T-helper 17 cell (primary cell): ENCODE measurements around the gene CCSER2. TPM values are rescaled to one million over a fixed set of nuclear protein-coding genes. Genes with fewer than 3 reads are reported as not detected.

Experiments used
- ATAC-seq: fragments of 150-1000 bp; cut with Tn5 transposase; 2 replicates; pipeline ENCODE4 v1.10.0; 2021; ENCODE audit warnings: mild to moderate bottlenecking, moderate library complexity
- DNase-seq, 3 donors: peaks; one replicate each; pipeline versions ENCODE4 v3.0.0 to v3.0.0-alpha.2; 2020 to 2021
- H3K9me3 ChIP-seq: one replicate; pipeline ENCODE4 v1.7.0; 2013; ENCODE audit warnings: low read length, mild to moderate bottlenecking; ENCODE audit not compliant: control insufficient read depth, poor library complexity, severe bottlenecking
- H3K27ac Mint-ChIP-seq: one replicate; pipeline ENCODE4 v1.8.0; 2022; ENCODE audit warnings: mild to moderate bottlenecking, moderate library complexity, mixed read lengths
- H3K27me3 Mint-ChIP-seq: one replicate; pipeline ENCODE4 v1.8.0; 2022; ENCODE audit warnings: mixed read lengths
- H3K36me3 Mint-ChIP-seq: one replicate; pipeline ENCODE4 v1.8.0; 2022; ENCODE audit warnings: low read depth, mixed read lengths
- H3K4me1 Mint-ChIP-seq: one replicate; pipeline ENCODE4 v1.8.0; 2022; ENCODE audit warnings: mild to moderate bottlenecking, mixed read lengths
- H3K4me3 Mint-ChIP-seq: one replicate; pipeline ENCODE4 v1.8.0; 2022; ENCODE audit warnings: mild to moderate bottlenecking, moderate library complexity, mixed read lengths
- total RNA-seq, 4 donors: library from RNA in 2 of 4; stranded (reverse) in 2 of 4; gene quantifications; one replicate each; pipeline ENCODE4 v1.2.3 and lab custom pipeline; 2022 to 2026

The CCSER2 gene
- total RNA-seq, 2 donors from 2014 or later, result 137 to 138 TPM

DNA sequence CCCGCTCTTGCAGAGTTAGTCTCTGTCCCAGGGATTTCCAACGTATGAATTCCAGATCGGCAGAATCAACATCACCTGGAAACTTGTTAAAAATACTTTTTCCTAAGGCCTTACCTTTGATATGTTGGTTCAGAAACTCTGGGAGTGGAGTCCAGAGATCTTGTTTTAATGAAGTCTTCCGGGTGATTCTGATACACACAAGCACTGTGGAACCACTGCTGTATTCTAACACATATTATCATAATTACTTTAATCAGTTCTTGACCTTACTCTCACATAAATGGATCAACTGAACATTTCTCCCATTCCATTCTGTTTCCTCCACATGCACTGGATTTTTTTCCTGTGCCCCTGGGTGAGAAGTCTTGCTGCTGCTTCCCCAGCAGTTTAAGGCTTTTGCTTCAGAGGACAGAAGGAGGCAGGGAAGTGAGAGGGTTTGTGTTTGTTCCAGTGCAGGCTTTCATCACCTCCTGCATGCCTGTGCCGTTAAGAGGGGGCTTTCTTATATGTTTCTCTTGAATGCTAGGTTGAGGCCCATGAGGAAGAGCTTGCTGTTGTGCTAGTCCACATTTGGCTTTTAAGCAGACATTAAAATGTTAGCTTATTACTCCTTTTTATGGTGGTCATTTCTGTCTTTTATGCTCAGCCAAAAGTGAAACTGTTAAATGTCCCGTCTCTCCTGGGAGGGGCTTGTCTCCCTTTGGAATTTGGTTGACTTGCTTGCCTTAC, 32.4 kb downstream of the CCSER2 start:
- Mint-ChIP-seq H3K4me3 (peak overlapping the region; percentile 21), H3K27ac (peak overlapping the region; percentile 87), H3K27me3 (no peaks in the 10 kb centered on the region), H3K36me3 (no peaks in the 10 kb centered on the region), H3K4me1 (peaks cover 60% of the 10 kb centered on the region)
- DNase-seq (no peak), ATAC-seq (no peak)
- no peaks in the 10 kb centered on the region for H3K9me3 ChIP-seq

DNA sequence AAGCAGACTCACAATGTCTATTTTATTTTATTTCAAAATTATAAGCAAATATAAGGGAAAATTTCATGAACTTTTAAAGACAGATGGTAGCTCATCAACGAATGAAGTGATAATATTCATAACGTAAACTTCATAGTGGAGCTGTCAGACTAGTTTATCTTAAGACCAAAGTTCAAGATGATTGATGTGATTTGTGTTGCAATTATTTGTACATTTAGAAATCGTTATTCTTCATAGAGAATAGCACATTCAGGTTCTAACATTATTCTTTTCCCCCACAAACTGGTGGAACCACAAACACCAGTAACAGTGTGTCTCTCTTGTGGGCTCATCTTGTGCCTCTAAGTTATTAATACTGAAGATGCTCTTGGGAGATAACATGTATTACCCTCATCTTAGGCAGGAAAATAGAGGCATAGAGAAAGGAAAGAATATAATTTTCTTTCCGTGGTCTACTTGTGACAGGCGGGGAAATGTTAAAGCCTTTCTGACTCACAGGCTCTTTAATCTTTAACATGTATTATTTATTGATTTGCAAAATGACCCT, 37.0 kb downstream of the CCSER2 start:
- ATAC-seq (no peak), DNase-seq (no peak)
- H3K27ac Mint-ChIP-seq, result peak overlapping the region; percentile 59
- peaks cover 3% of the 10 kb centered on the region for H3K36me3 Mint-ChIP-seq
- H3K27me3 Mint-ChIP-seq, result no peaks in the 10 kb centered on the region
- no peaks in the 10 kb centered on the region for H3K9me3 ChIP-seq
- peaks cover 52% of the 10 kb centered on the region for H3K4me1 Mint-ChIP-seq
- H3K4me3 Mint-ChIP-seq, result no peak overlapping the region

DNA sequence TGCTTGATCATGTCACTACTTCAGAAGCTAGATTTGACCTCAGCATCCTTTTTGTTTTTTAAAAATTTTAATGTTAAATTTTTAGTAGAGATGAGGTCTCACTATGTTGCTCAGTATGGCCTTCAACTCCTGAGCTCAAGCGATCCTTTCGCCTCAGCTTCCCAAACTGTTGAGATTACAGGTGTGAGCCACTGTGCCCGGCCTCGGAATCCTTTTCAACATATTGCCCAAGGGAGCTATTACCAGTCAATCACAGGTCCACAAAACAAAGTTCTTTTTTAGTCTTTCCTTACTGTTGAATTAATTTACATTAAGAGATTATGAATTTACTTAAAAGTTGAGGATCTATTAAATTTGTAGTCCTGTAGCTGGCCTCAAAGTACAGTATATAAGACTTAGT, 37.7 kb downstream of the CCSER2 start:
- H3K4me1 Mint-ChIP-seq, result peaks cover 46% of the 10 kb centered on the region
- peak overlapping the region; percentile 59 for H3K27ac Mint-ChIP-seq
- H3K9me3 ChIP-seq, result no peaks in the 10 kb centered on the region
- H3K27me3 Mint-ChIP-seq, result no peaks in the 10 kb centered on the region
- no peak overlapping the region for H3K4me3 Mint-ChIP-seq
- no peak for DNase-seq
- ATAC-seq, result no peak
- H3K36me3 Mint-ChIP-seq, result peaks cover 3% of the 10 kb centered on the region

DNA sequence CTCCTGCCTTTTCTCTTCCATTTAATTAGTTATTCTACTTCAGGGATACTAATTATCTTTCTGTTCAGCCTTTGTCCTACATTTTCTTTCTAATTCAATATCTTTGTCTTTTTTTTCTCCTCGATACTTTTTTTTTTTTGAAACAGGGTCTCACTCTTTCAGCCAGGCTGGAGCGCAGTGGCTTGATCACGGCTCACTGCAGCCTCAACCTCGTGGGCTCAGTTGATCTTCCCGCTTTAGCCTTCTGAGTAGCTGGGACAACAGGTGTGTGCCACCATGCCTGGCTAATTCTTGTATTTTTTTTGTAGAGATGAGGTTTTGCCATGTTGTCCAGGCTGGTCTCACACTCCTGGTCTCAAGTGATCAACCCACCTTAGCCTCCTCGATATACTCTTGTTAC, 38.9 kb downstream of the CCSER2 start:
- H3K27ac Mint-ChIP-seq, result peak overlapping the region; percentile 59

DNA sequence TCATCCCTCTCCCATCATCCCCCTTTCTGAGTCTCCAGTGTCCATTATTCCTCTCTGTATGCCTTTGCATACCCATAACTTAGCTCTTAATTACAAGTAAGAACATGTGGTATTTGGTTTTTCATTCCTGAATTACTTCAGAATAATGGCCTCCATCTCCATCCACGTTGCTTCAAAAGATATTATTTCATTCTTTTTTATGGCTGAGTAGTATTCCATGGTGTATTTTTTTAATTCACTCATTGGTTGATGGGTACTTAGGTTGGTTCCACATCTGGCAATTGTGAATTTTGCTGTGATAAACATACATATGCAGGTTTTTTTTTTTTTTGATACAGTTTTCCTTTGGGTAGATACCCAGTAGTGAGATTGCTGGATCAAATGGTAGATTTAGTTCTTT, 40.4 kb downstream of the CCSER2 start:
- Mint-ChIP-seq H3K27me3 (no peaks in the 10 kb centered on the region), H3K36me3 (peaks cover 3% of the 10 kb centered on the region), H3K4me3 (no peak overlapping the region), H3K4me1 (peaks cover 35% of the 10 kb centered on the region), H3K27ac (peak overlapping the region; percentile 65)
- no peak for ATAC-seq
- no peaks in the 10 kb centered on the region for H3K9me3 ChIP-seq
- no peak for DNase-seq

More for the DNA sequence above, 38.9 kb downstream of the CCSER2 start:
- Mint-ChIP-seq H3K36me3 (peaks cover 3% of the 10 kb centered on the region), H3K4me1 (peaks cover 40% of the 10 kb centered on the region), H3K4me3 (peak overlapping the region; percentile 45), H3K27me3 (no peaks in the 10 kb centered on the region)
- no peak for DNase-seq
- ATAC-seq, result no peak
- H3K9me3 ChIP-seq, result no peaks in the 10 kb centered on the region

DNA sequence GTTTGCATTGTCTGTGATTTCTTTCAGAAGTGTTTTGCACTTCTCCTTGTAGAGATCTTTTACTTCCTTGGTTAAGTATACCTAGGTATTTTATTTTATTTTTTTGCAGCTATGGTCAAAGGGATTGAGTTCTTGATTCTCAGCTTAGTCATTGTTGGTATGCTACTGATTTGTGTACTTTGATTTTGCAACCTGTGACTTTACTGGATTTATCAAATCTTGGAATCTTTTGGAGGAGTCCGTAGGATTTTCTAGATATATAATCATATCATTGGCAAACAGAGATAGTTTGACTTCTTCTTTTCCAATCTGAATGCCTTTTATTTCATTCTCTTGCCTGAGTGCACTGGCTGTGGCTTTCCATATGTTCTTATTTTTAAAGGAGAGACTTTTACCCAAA, 41.9 kb downstream of the CCSER2 start:
- Mint-ChIP-seq H3K4me1 (peaks cover 40% of the 10 kb centered on the region), H3K27me3 (no peaks in the 10 kb centered on the region), H3K27ac (peak overlapping the region; percentile 65), H3K4me3 (no peak overlapping the region), H3K36me3 (peaks cover 3% of the 10 kb centered on the region)
- DNase-seq, result no peak
- no peaks in the 10 kb centered on the region for H3K9me3 ChIP-seq
- no peak for ATAC-seq

DNA sequence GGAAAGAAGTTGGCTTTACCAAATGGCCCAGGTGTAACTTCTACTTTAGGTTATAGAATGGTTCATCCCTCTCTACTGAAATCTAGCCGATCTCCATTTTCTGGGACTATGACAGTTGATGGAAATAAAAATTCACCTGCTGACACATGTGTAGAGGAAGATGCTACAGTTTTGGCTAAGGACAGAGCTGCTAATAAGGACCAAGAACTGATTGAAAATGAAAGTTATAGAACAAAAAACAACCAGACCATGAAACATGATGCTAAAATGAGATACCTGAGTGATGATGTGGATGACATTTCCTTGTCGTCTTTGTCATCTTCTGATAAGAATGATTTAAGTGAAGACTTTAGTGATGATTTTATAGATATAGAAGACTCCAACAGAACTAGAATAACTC, 43.6 kb downstream of the CCSER2 start:
- Mint-ChIP-seq H3K27me3 (no peaks in the 10 kb centered on the region), H3K4me1 (peaks cover 39% of the 10 kb centered on the region), H3K4me3 (no peak overlapping the region), H3K36me3 (peaks cover 3% of the 10 kb centered on the region), H3K27ac (peak overlapping the region; percentile 83)
- no peaks in the 10 kb centered on the region for H3K9me3 ChIP-seq
- ATAC-seq, result no peak
- DNase-seq, result no peak

DNA sequence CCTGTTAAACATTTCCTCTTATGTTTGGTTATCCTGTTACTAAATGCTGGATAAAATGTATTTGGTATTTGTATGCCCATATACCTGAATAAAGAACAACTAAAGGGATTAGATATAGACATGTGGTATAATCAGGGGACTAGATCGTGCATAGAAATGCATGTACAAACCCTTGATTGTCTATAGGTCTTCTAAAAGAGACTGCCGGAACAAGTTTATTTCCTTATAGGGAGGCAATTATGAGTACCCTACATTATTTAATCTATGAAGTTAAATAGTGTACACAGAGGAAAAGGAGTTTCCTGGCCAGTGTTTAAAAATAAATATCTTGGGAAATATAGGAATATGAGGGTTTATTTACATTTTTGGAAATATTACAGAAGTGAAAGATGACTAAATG, 44.6 kb downstream of the CCSER2 start:
- H3K9me3 ChIP-seq, result no peaks in the 10 kb centered on the region
- Mint-ChIP-seq H3K4me3 (no peak overlapping the region), H3K4me1 (peaks cover 32% of the 10 kb centered on the region), H3K27me3 (no peaks in the 10 kb centered on the region), H3K36me3 (no peaks in the 10 kb centered on the region), H3K27ac (peak overlapping the region; percentile 83)
- ATAC-seq (no peak), DNase-seq (no peak)

DNA sequence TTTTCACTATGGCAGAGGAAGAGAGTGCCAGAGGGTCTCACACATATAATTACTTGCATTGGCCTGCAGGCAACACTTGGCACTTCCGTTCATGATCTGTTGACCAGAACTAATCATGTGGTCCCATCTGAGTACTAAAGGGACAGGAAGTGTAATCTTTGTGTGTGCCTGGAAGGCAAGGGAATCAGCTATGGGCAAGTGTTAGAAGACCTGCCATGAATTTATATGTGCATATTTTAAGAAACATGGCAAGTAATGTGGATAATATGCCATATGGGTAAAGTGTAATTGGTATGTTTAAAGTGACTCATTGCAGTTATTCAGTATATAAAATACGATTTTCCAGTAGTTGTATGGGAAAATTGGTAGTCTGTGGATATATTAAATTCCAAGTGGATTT, 46.1 kb downstream of the CCSER2 start:
- no peaks in the 10 kb centered on the region for H3K9me3 ChIP-seq
- H3K27me3 Mint-ChIP-seq, result no peaks in the 10 kb centered on the region

DNA sequence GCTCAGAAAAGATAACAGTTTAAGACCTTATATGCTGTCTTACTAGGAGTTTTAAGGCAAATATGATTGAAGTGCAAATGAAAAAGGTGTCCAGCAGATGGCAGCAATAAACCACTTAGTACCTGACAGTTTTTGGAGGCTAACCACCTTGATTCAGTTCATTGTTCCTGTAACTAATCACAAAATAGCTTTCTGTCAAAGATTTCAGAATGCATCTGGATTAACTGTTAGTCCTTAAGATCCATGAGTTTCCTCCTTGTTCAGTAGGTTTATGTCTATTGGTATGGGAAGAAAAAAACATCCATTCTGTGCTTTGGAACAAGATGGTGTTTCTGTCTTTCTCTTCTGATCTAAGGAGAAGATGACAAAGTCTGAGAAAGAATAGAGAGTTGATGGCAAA, 46.6 kb downstream of the CCSER2 start:
- H3K9me3 ChIP-seq, result no peaks in the 10 kb centered on the region
- H3K27me3 Mint-ChIP-seq, result no peaks in the 10 kb centered on the region
- H3K4me1 Mint-ChIP-seq, result peaks cover 26% of the 10 kb centered on the region
- H3K36me3 Mint-ChIP-seq, result no peaks in the 10 kb centered on the region
- DNase-seq (peak in 1 of 3 donors; percentile 20), ATAC-seq (peak; percentile 78)
- peak overlapping the region; percentile 31 for H3K4me3 Mint-ChIP-seq
- peak overlapping the region; percentile 71 for H3K27ac Mint-ChIP-seq

More for the DNA sequence above, 46.1 kb downstream of the CCSER2 start:
- Mint-ChIP-seq H3K4me1 (peaks cover 32% of the 10 kb centered on the region), H3K36me3 (no peaks in the 10 kb centered on the region), H3K4me3 (no peak overlapping the region), H3K27ac (peak overlapping the region; percentile 71)
- DNase-seq (no peak), ATAC-seq (no peak)

DNA sequence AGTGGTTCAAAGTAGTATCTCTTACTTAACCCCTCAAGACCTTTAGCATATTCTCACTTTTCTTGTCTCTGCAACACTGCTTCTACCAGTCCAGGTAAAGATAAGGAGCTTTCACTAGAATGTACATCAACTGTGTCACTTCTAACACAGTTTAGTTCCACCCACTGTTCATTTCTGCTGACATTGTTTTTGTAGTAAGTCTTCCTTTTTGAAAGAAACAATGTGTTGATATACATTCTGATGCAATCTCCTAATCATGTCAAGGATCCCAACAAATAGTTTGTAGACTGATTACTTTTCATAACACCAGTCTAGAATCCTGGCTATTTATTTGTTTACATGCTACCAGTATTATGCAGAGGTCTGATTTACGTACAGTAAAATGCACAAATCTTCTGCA, 47.5 kb downstream of the CCSER2 start:
- Mint-ChIP-seq H3K4me1 (peaks cover 28% of the 10 kb centered on the region), H3K4me3 (no peak overlapping the region), H3K36me3 (peaks cover 4% of the 10 kb centered on the region), H3K27ac (peak overlapping the region; percentile 71), H3K27me3 (no peaks in the 10 kb centered on the region)
- no peaks in the 10 kb centered on the region for H3K9me3 ChIP-seq
- ATAC-seq (no peak), DNase-seq (no peak)

DNA sequence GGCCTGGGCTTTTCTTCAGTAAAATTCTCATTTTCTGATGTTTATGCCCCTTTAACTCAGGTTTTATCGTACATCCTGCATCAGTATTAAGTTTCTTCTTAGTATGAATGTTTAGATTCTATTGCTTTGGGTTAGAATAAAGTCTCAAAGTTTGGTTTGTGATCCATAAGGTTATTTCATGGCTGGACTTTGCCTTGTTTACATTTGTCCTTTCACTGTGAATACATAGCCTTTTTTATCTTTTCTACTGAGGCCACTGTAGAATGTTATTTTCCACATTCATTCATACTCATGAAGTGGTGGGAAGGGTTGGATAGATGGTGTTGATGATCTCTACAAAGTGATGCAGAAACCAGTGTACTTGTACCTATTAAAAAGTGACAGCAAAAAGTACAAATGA, 59.8 kb downstream of the CCSER2 start:
- Mint-ChIP-seq H3K27ac (peak overlapping the region; percentile 66), H3K27me3 (no peaks in the 10 kb centered on the region), H3K4me3 (no peak overlapping the region), H3K4me1 (peaks cover 35% of the 10 kb centered on the region), H3K36me3 (peaks cover 2% of the 10 kb centered on the region)
- no peaks in the 10 kb centered on the region for H3K9me3 ChIP-seq
- ATAC-seq, result no peak
- DNase-seq, result no peak

DNA sequence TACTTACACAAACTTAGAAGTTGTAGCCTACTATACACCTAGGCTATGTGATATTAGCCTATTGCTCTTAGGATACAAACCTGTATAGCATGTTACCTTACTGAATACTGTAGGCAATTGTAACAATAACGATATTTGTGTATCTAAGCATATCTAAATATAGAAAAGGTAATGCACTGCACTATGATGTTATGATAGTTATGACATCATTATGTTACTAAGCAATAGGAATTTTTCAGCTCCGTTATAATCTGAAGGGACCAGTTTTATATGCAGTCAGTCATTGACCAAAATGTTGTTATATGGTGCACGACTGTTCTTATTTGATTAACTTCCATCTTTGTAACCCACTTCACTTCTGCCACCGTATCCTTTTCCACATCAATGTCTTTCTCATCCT, 62.0 kb downstream of the CCSER2 start:
- Mint-ChIP-seq H3K4me3 (no peak overlapping the region), H3K27me3 (no peaks in the 10 kb centered on the region), H3K4me1 (peaks cover 38% of the 10 kb centered on the region), H3K27ac (peak overlapping the region; percentile 56), H3K36me3 (no peaks in the 10 kb centered on the region)
- DNase-seq (no peak), ATAC-seq (no peak)
- no peaks in the 10 kb centered on the region for H3K9me3 ChIP-seq

DNA sequence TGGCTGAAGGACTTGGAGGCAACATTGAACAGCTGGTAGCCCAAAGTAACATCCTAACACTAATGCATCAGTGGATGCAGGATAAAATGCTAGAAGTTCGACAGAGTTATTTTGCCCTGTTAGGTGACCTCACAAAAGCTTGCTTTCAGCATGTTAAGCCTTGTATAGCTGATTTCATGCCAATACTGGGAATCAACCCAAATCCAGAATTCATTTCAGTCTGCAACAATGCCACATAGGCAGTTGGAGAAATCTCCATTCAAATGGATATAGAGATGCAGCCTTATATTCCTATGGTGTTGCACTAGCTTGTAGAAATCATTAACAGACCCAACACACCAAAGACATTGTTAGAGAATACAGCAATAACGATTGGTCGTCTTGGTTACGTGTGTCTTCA, 62.9 kb downstream of the CCSER2 start:
- Mint-ChIP-seq H3K4me1 (peaks cover 43% of the 10 kb centered on the region), H3K27ac (no peak overlapping the region), H3K27me3 (no peaks in the 10 kb centered on the region), H3K4me3 (no peak overlapping the region), H3K36me3 (no peaks in the 10 kb centered on the region)
- H3K9me3 ChIP-seq, result no peaks in the 10 kb centered on the region
- ATAC-seq, result no peak
- DNase-seq, result no peak
